Heart left ventricle (tissue), 13 donors: ENCODE results near the gene TFB2M.

Experiments
- CTCF ChIP-seq, 12 donors: fragments of 200-600 bp; sonication (generic) in 4 of 12; IDR thresholded peaks; one replicate each; pipeline versions ENCODE4 v1.5.0 to v1.8.0; 2018 to 2022; ENCODE audit warnings: antibody characterized with exemption in 12 of 12, mild to moderate bottlenecking in 5 of 12
- POLR2A ChIP-seq, 2 donors: fragments of 450-650 bp; IDR thresholded peaks; one replicate each; pipeline ENCODE4 v1.6.1; 2017; ENCODE audit warnings: antibody characterized with exemption in 2 of 2, mild to moderate bottlenecking in 2 of 2, moderate library complexity in 2 of 2
- donor health status: ischemic (EF 13 %, LVEDD 7.1; RV severe dilation, severe dysfunction).
- donor health status: DM: no; HTN: yes; CAD: no.
- donor health status: DM: no; HTN: no; CAD: no.
- donor health status: ischemic (EF 25% LVEDD 6.9; RV normal size, moderate dysfunction).
- donor health status: ischemic (EF 25% LVEDD 5.7; RV mildly dilated, moderate dysfunction).
- donor health status: ischemic (EF 35%, LVEDD 5.7; RV mildly dilated, moderate dysfunction).
- donor health status: nonischemic (EF 11% LVEDD 7.7; RV severe dilation, severe dysfunction).
- donor health status: DM: yes; HTN: yes; CAD: no.
- donor health status: PGD.
- donor health status: ischemic (EF 29% LVEDD 5.4; RV normal size, mild dysfunction).
- donor health status: nonischemic (EF 23%, LVEDD 6.1; RV moderate dilation, normal function).

DNA sequence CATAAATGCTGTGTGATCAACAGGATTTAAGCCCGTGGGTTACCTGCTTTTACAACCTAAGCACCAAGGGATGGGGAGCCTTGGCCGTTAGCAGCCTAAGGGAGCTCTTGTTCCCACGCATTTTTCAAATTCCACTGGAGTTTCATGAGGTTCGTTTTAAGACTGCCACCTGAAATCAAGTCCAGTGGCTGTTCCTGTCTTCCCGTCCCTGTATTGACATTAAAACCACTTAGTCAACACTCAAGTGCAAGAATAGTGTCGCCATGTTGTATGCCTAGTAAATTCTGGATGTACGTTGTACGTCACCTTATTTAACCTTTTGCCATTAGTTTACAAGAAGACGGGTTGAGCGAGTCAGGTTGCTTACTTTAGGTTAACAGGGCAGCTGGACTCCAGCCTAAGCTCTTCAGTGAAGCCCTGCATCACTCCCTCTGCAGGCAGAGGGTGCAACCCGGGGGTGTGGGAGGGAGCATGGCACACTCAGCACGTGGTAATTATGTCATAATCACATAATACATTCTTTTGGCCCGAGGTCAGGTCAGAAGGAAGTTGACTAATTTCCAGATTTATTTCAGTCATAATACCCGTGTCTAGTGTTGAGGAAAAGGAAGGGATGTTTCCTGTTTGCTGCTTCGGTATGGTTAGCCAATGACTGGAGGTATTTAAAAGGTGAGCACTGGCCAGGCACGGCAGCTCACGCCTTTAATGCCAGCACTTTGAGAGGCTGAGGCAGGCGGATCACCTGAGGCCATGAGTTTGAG, 42.7 kb upstream of the TFB2M start:
- TF ChIP-seq POLR2A (IDR thresholded peaks at IDR 0.05) (no peak), CTCF (IDR thresholded peaks at IDR 0.05) (peak in 9 of 12 donors; percentile 15 to 49 (median 35))
